B cell (primary cell): ENCODE results near the gene BANP. TPM values are rescaled to one million over a fixed set of nuclear protein-coding genes. Genes with fewer than 3 reads are reported as not detected.
"Not testable (repeated sequence)": the region's sequence is repeated elsewhere in the genome, so short reads cannot be mapped to it uniquely, and the experiment has no call there.

ENCODE experiments used
- ATAC-seq: fragments of 200-7000 bp; cut with Tn5 transposase; one replicate; pipeline ENCODE4 v1.10.0; 2021; ENCODE audit warnings: low read depth, mild to moderate bottlenecking, moderate number of reproducible peaks, moderate library complexity
- CTCF ChIA-PET: fragments of 350-600 bp; sonication (Branson Sonifier 250); formaldehyde crosslinking; loops from one replicate; lab custom pipeline; 2021; ENCODE audit warnings: antibody characterized with exemption, inconsistent platforms; lab: Charles Lee
- POLR2A ChIA-PET: fragments of 350-600 bp; sonication (Branson Sonifier 250); formaldehyde crosslinking; loops from one replicate; lab custom pipeline; 2021; ENCODE audit warnings: antibody characterized with exemption; lab: Charles Lee
- DNase-seq: peaks from one replicate; pipeline ENCODE4 v3.0.0; 2013
- H2AFZ ChIP-seq: 2 replicates; pipeline ENCODE4 v1.6.1; 2012; ENCODE audit warnings: mild to moderate bottlenecking, low read depth, low read length; ENCODE audit not compliant: insufficient read depth, poor library complexity, severe bottlenecking
- H3K27ac ChIP-seq, 2 donors: 1 replicate in 1 of 2; 2 replicates in 1 of 2; pipeline ENCODE4 v1.5.1; 2012 to 2013; ENCODE audit warnings: low read length in 2 of 2, mild to moderate bottlenecking in 2 of 2, moderate library complexity in 1 of 2
- H3K27me3 ChIP-seq, 4 experiments: fragments of 200-600 bp in 1 of 4; sonication (generic) in 1 of 4; replicated peaks in 1 of 4; 1 replicate in 2 of 4; 2 replicates in 2 of 4; pipeline versions ENCODE4 v1.6.1 to v1.7.0; 2013 to 2016; ENCODE audit warnings: low read length in 3 of 4, mild to moderate bottlenecking in 2 of 4, mixed read lengths in 1 of 4, moderate library complexity in 1 of 4; ENCODE audit not compliant: insufficient read depth in 4 of 4, control insufficient read depth in 3 of 4; ENCODE audit errors: control extremely low read depth in 1 of 4
- H3K36me3 ChIP-seq, 2 experiments: replicated peaks in 1 of 2; 1 replicate in 1 of 2; 2 replicates in 1 of 2; pipeline versions ENCODE4 v1.6.1 to v1.7.1; 2013; ENCODE audit warnings: low read length in 1 of 2; ENCODE audit not compliant: insufficient read depth in 2 of 2, control insufficient read depth in 1 of 2; ENCODE audit errors: control extremely low read depth in 1 of 2, extremely low read depth in 1 of 2
- H3K4me1 ChIP-seq, 2 donors: fragments of 200-600 bp in 1 of 2; sonication (generic) in 1 of 2; 1 replicate in 1 of 2; 2 replicates in 1 of 2; pipeline versions ENCODE4 v1.5.1 to v1.6.1; 2013 to 2017; ENCODE audit warnings: low read length in 2 of 2; ENCODE audit not compliant: control insufficient read depth in 2 of 2, insufficient read depth in 2 of 2
- H3K4me2 ChIP-seq: replicated peaks from 2 replicates; pipeline ENCODE3; 2012; ENCODE audit warnings: mild to moderate bottlenecking, low read depth, low read length; ENCODE audit not compliant: poor library complexity, severe bottlenecking
- H3K4me3 ChIP-seq, 5 experiments: fragments of 200-600 bp in 1 of 5; sonication (generic) in 1 of 5; 1 replicate in 3 of 5; 2 replicates in 2 of 5; pipeline versions ENCODE4 v1.5.1 to v1.7.0; 2011 to 2016; ENCODE audit warnings: low read length in 4 of 5, mild to moderate bottlenecking in 4 of 5, low read depth in 2 of 5, control low read depth in 1 of 5, moderate library complexity in 1 of 5; ENCODE audit not compliant: insufficient read depth in 1 of 5; ENCODE audit errors: control extremely low read depth in 1 of 5, extremely low read depth in 1 of 5
- H3K79me2 ChIP-seq: fragments of 200-600 bp; sonication (generic); one replicate; pipeline ENCODE4 v1.6.0; 2016; ENCODE audit warnings: low read length; ENCODE audit not compliant: control insufficient read depth, insufficient read depth
- H3K9ac ChIP-seq: fragments of 200-600 bp; sonication (generic); 2 replicates; pipeline ENCODE4 v1.6.1; 2017; ENCODE audit warnings: mild to moderate bottlenecking, low read length, moderate library complexity
- H3K9me3 ChIP-seq, 3 donors: one replicate each; pipeline versions ENCODE4 v1.6.1 to v1.7.1; 2013; ENCODE audit warnings: low read length in 2 of 3; ENCODE audit not compliant: control insufficient read depth in 2 of 3, insufficient read depth in 1 of 3; ENCODE audit errors: control extremely low read depth in 1 of 3
- H4K20me1 ChIP-seq: 2 replicates; pipeline ENCODE4 v1.6.0; 2012; ENCODE audit warnings: mild to moderate bottlenecking, low read length; ENCODE audit not compliant: insufficient read depth, control insufficient read depth, poor library complexity, severe bottlenecking
- H3K27ac Mint-ChIP-seq: one replicate; pipeline ENCODE4 v1.8.0; 2021; ENCODE audit warnings: mixed read lengths
- H3K27me3 Mint-ChIP-seq: one replicate; pipeline ENCODE4 v1.8.0; 2021; ENCODE audit warnings: mixed read lengths
- H3K4me1 Mint-ChIP-seq: one replicate; pipeline ENCODE4 v1.8.0; 2021; ENCODE audit warnings: mixed read lengths
- H3K4me3 Mint-ChIP-seq: one replicate; pipeline ENCODE4 v1.8.0; 2021; ENCODE audit warnings: mixed read lengths
- H3K9me3 Mint-ChIP-seq: one replicate; pipeline ENCODE4 v1.8.0; 2022; ENCODE audit warnings: mixed read lengths; ENCODE audit not compliant: insufficient read depth
- WGBS: methylation state at CpG from one replicate; pipeline ENCODE4 v1.1.5; 2013; ENCODE audit warnings: missing lambda C conversion rate; ENCODE audit not compliant: insufficient coverage; 5-methylcytosine and 5-hydroxymethylcytosine counted together
- intact Hi-C: fragments of 100-400 bp; cut with micrococcal nuclease; formaldehyde crosslinking; loops from one replicate; pipeline ENCODE4 v1.10.0; 2022
- polyA plus RNA-seq: library from polyadenylated mRNA; depleted of rRNA; stranded (reverse); fragments of >200 nt; gene quantifications from 2 replicates; pipeline ENCODE4 v1.2.3, GENCODE V29; 2012
- total RNA-seq, 2 donors: library from RNA; stranded (reverse); fragments of 120-200 nt in 1 of 2; gene quantifications; 1 replicate in 1 of 2; 2 replicates in 1 of 2; pipeline versions ENCODE4 v1.2.3 to v1.2.4, GENCODE V29; 2013 to 2022

The BANP gene
- total and polyA plus RNA-seq, 2 donors (not counting 1 experiment from before 2014, with no cell fraction given): 44.4 to 181 TPM

DNA sequence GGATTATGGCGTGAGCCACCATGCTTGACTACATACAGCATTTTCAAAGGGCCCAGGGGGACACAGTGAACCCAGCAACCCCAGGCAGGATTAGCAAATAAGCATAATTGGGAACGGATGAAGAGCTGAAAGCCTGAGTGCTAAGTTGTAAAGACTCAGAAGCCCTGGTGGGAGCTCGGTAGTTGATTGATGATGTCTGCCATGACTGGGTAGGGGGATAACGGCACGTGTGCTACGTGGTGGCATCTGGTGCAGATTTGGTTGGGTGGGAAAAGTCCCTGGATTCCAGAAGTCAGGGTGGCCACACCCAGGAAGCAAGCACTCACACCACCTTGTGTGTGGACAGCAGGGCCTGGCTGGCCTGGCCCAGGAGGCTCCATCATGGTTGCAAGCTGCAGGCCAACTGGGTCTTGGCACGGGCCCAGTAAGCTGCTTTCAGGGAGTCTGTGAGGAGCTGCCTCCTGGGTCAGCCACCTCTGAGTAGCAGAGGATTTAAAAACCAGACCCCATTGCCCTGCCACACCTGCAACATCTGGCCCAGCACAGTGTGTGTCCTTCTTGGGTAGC lies 154.4 kb downstream of the BANP start:
- POLR2A ChIA-PET, H3K79me2 ChIP-seq, H3K4me1 ChIP-seq, H3K27me3 Mint-ChIP-seq, H3K4me3 ChIP-seq, H3K4me2 ChIP-seq, intact Hi-C loops, H3K27ac ChIP-seq, H3K9ac ChIP-seq, H3K27me3 ChIP-seq, H4K20me1 ChIP-seq, CTCF ChIA-PET, H3K27ac Mint-ChIP-seq, H3K9me3 Mint-ChIP-seq, H3K4me1 Mint-ChIP-seq, DNase-seq, H3K36me3 ChIP-seq, H2AFZ ChIP-seq, H3K9me3 ChIP-seq, H3K4me3 Mint-ChIP-seq, ATAC-seq: not testable (repeated sequence)
- 82% methylated on average over 5 of the region's 7 CpGs for WGBS

GRCh38 chr16:88106566-88106965 lies 155.3 kb downstream of the BANP start:
- H3K79me2 ChIP-seq, H3K27me3 ChIP-seq, H3K27me3 Mint-ChIP-seq, H3K27ac ChIP-seq, intact Hi-C loops, H3K9ac ChIP-seq, POLR2A ChIA-PET, H2AFZ ChIP-seq, CTCF ChIA-PET, H3K4me3 Mint-ChIP-seq, H3K4me1 Mint-ChIP-seq, H3K27ac Mint-ChIP-seq, H3K4me2 ChIP-seq, H3K4me1 ChIP-seq, H4K20me1 ChIP-seq, DNase-seq, H3K36me3 ChIP-seq, H3K9me3 ChIP-seq, H3K4me3 ChIP-seq, H3K9me3 Mint-ChIP-seq, ATAC-seq: not testable (repeated sequence)
- whole genome bisulfite sequencing: 94% methylated on average over 5 of the region's 12 CpGs
